ENCODE data around the gene AKR1D1.

AKR1D1 gene

GRCh38 chr7:138151731-138152577 lies 75.7 kb downstream of the AKR1D1 start:
- Histone ChIP-seq H4K12ac (ENCODE audit: low read depth, low read length) (no peak overlapping the region), H3K23ac (ENCODE audit: low read length) (no peak overlapping the region), H3K9me3 (ENCODE audit: insufficient read depth, low read depth, low read length) (no peaks in the 10 kb centered on the region), H3K9ac (ENCODE audit: low read length) (no peak overlapping the region), H3K27me3 (ENCODE audit: insufficient read depth, low read length) (no peaks in the 10 kb centered on the region), H2BK5ac (ENCODE audit: low read depth, low read length, poor library complexity) (no peak overlapping the region), H3K14ac (ENCODE audit: low read length) (no peak overlapping the region), H3K4me3 (ENCODE audit: low read depth, low read length) (no peak overlapping the region), H3K27ac (ENCODE audit: low read depth, low read length) (no peak overlapping the region), H2BK120ac (ENCODE audit: insufficient read depth, low read length, poor library complexity) (peak overlapping the region; percentile 66), H3K79me2 (ENCODE audit: control insufficient read depth, insufficient read depth, low read length, poor library complexity) (no peaks in the 10 kb centered on the region), H3K36me3 (ENCODE audit: control insufficient read depth in 1 of 2, insufficient read depth in 2 of 2, low read length in 2 of 2) (no peaks in the 10 kb centered on the region), H2AFZ (ENCODE audit: insufficient read depth, low read length, poor library complexity) (no peak overlapping the region), H3K4me2 (ENCODE audit: low read length) (no peak overlapping the region), H4K8ac (ENCODE audit: low read depth, low read length) (peak overlapping the region; percentile 28), H2AK5ac (ENCODE audit: low read length) (no peak overlapping the region), H4K91ac (ENCODE audit: low read depth, low read length) (peak overlapping the region; percentile 73), H2BK12ac (ENCODE audit: low read length) (peak overlapping the region; percentile 92), H3K4ac (ENCODE audit: low read depth, low read length) (no peak overlapping the region), H3K4me1 (ENCODE audit: control insufficient read depth in 1 of 2, insufficient read depth in 2 of 2, low read length in 2 of 2) (peaks cover 0 to 5% of the 10 kb centered on the region in 2 experiments), H3K79me1 (ENCODE audit: low read length) (peaks cover 6% of the 10 kb centered on the region), H3K18ac (ENCODE audit: low read length) (no peak overlapping the region)
- WGBS (ENCODE audit: extremely low coverage, insufficient coverage, insufficient read length): no CpG with 5 or more reads among the region's 4 CpGs
- no peak for DNase-seq

- no peak overlapping the region for H4K8ac ChIP-seq (ENCODE audit: low read depth, low read length)
- no peak for DNase-seq
- peak overlapping the region; percentile 45 for H3K27ac ChIP-seq (ENCODE audit: low read depth, low read length)
- H3K79me1 ChIP-seq (ENCODE audit: low read length): peaks cover 6% of the 10 kb centered on the region
- H3K4ac ChIP-seq (ENCODE audit: low read depth, low read length): no peak overlapping the region
- no peaks in the 10 kb centered on the region for H3K79me2 ChIP-seq (ENCODE audit: control insufficient read depth, insufficient read depth, low read length, poor library complexity)
- no peak overlapping the region for H3K4me3 ChIP-seq (ENCODE audit: low read depth, low read length)
- H3K4me2 ChIP-seq (ENCODE audit: low read length): no peak overlapping the region
- H2AK5ac ChIP-seq (ENCODE audit: low read length): no peak overlapping the region
- no peak overlapping the region for H3K14ac ChIP-seq (ENCODE audit: low read length)
- no peak overlapping the region for H3K18ac ChIP-seq (ENCODE audit: low read length)
- H4K12ac ChIP-seq (ENCODE audit: low read depth, low read length): no peak overlapping the region
- no peak overlapping the region for H2BK12ac ChIP-seq (ENCODE audit: low read length)
- no peak overlapping the region for H4K91ac ChIP-seq (ENCODE audit: low read depth, low read length)
- H3K9me3 ChIP-seq (ENCODE audit: insufficient read depth, low read depth, low read length): no peaks in the 10 kb centered on the region
- no peak overlapping the region for H2AFZ ChIP-seq (ENCODE audit: insufficient read depth, low read length, poor library complexity)
- peaks cover 0 to 5% of the 10 kb centered on the region in 2 experiments for H3K4me1 ChIP-seq (ENCODE audit: control insufficient read depth in 1 of 2, insufficient read depth in 2 of 2, low read length in 2 of 2)
- no CpG with 5 or more reads among the region's 3 CpGs for WGBS (ENCODE audit: extremely low coverage, insufficient coverage, insufficient read length)
- H2BK5ac ChIP-seq (ENCODE audit: low read depth, low read length, poor library complexity): no peak overlapping the region
- no peak overlapping the region for H2BK120ac ChIP-seq (ENCODE audit: insufficient read depth, low read length, poor library complexity)
- no peaks in the 10 kb centered on the region for H3K27me3 ChIP-seq (ENCODE audit: insufficient read depth, low read length)
- no peaks in the 10 kb centered on the region for H3K36me3 ChIP-seq (ENCODE audit: control insufficient read depth in 1 of 2, insufficient read depth in 2 of 2, low read length in 2 of 2)
- no peak overlapping the region for H3K9ac ChIP-seq (ENCODE audit: low read length)
- no peak overlapping the region for H3K23ac ChIP-seq (ENCODE audit: low read length)
These were observed 78.4 kb downstream of the AKR1D1 start for GRCh38 chr7:138154661-138155060.

DNA sequence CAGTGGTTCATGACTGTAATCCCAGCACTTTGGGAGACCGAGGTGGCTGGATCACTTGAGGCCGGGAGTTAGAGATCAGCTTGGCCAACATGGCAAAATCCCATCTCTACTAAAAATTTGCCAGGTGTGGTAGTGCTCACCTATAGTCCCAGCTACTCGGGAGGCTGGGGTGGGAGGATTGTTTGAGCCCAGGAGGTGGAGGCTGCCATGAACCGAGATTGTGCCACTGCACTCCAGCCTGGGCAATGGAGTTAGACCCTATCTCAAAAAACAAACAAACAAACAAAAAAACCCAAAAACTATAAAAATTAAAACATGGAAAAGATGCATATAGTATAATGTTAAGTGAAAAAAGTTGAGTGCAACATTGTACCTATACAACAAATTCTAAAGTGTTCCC lies 81.4 kb downstream of the AKR1D1 start:
- no peak overlapping the region for H3K9ac ChIP-seq (ENCODE audit: low read length)
- no peak overlapping the region for H3K23ac ChIP-seq (ENCODE audit: low read length)
- no peak overlapping the region for H3K4me3 ChIP-seq (ENCODE audit: low read depth, low read length)
- H3K14ac ChIP-seq (ENCODE audit: low read length): no peak overlapping the region
- no peak overlapping the region for H2AK5ac ChIP-seq (ENCODE audit: low read length)
- H2BK5ac ChIP-seq (ENCODE audit: low read depth, low read length, poor library complexity): no peak overlapping the region
- H2AFZ ChIP-seq (ENCODE audit: insufficient read depth, low read length, poor library complexity): no peak overlapping the region
- no peak overlapping the region for H4K8ac ChIP-seq (ENCODE audit: low read depth, low read length)
- H3K79me2 ChIP-seq (ENCODE audit: control insufficient read depth, insufficient read depth, low read length, poor library complexity): no peaks in the 10 kb centered on the region
- no peak overlapping the region for H3K27ac ChIP-seq (ENCODE audit: low read depth, low read length)
- H3K27me3 ChIP-seq (ENCODE audit: insufficient read depth, low read length): no peaks in the 10 kb centered on the region
- DNase-seq: no peak
- H4K91ac ChIP-seq (ENCODE audit: low read depth, low read length): no peak overlapping the region
- peaks cover 0 to 6% of the 10 kb centered on the region in 2 experiments for H3K4me1 ChIP-seq (ENCODE audit: control insufficient read depth in 1 of 2, insufficient read depth in 2 of 2, low read length in 2 of 2)
- no peaks in the 10 kb centered on the region for H3K36me3 ChIP-seq (ENCODE audit: control insufficient read depth in 1 of 2, insufficient read depth in 2 of 2, low read length in 2 of 2)
- no peak overlapping the region for H3K18ac ChIP-seq (ENCODE audit: low read length)
- H2BK120ac ChIP-seq (ENCODE audit: insufficient read depth, low read length, poor library complexity): no peak overlapping the region
- H3K4me2 ChIP-seq (ENCODE audit: low read length): no peak overlapping the region
- H2BK12ac ChIP-seq (ENCODE audit: low read length): no peak overlapping the region
- no peak overlapping the region for H4K12ac ChIP-seq (ENCODE audit: low read depth, low read length)
- H3K9me3 ChIP-seq (ENCODE audit: insufficient read depth, low read depth, low read length): no peaks in the 10 kb centered on the region
- peaks cover 9% of the 10 kb centered on the region for H3K79me1 ChIP-seq (ENCODE audit: low read length)
- no peak overlapping the region for H3K4ac ChIP-seq (ENCODE audit: low read depth, low read length)
- WGBS (ENCODE audit: extremely low coverage, insufficient coverage, insufficient read length): no CpG with 5 or more reads among the region's 4 CpGs

GRCh38 chr7:138158739-138159528 lies 82.7 kb downstream of the AKR1D1 start:
- Histone ChIP-seq H4K8ac (ENCODE audit: low read depth, low read length) (no peak overlapping the region), H2BK12ac (ENCODE audit: low read length) (peak overlapping the region; percentile 83), H3K4me2 (ENCODE audit: low read length) (no peak overlapping the region), H2AFZ (ENCODE audit: insufficient read depth, low read length, poor library complexity) (no peak overlapping the region), H2AK5ac (ENCODE audit: low read length) (no peak overlapping the region), H2BK120ac (ENCODE audit: insufficient read depth, low read length, poor library complexity) (no peak overlapping the region), H2BK5ac (ENCODE audit: low read depth, low read length, poor library complexity) (no peak overlapping the region), H3K4me1 (ENCODE audit: control insufficient read depth in 1 of 2, insufficient read depth in 2 of 2, low read length in 2 of 2) (peaks cover 0 to 6% of the 10 kb centered on the region in 2 experiments), H3K27me3 (ENCODE audit: insufficient read depth, low read length) (no peaks in the 10 kb centered on the region), H4K12ac (ENCODE audit: low read depth, low read length) (no peak overlapping the region), H3K4ac (ENCODE audit: low read depth, low read length) (no peak overlapping the region), H3K4me3 (ENCODE audit: low read depth, low read length) (no peak overlapping the region), H3K9me3 (ENCODE audit: insufficient read depth, low read depth, low read length) (no peaks in the 10 kb centered on the region), H3K36me3 (ENCODE audit: control insufficient read depth in 1 of 2, insufficient read depth in 2 of 2, low read length in 2 of 2) (peaks cover 2% of the 10 kb centered on the region in 2 experiments), H3K9ac (ENCODE audit: low read length) (no peak overlapping the region), H3K23ac (ENCODE audit: low read length) (no peak overlapping the region), H3K27ac (ENCODE audit: low read depth, low read length) (no peak overlapping the region), H3K79me2 (ENCODE audit: control insufficient read depth, insufficient read depth, low read length, poor library complexity) (no peaks in the 10 kb centered on the region), H3K79me1 (ENCODE audit: low read length) (peaks cover 14% of the 10 kb centered on the region), H4K91ac (ENCODE audit: low read depth, low read length) (peak overlapping the region; percentile 73), H3K18ac (ENCODE audit: low read length) (no peak overlapping the region), H3K14ac (ENCODE audit: low read length) (no peak overlapping the region)
- DNase-seq: no peak
- WGBS (ENCODE audit: extremely low coverage, insufficient coverage, insufficient read length): no CpG with 5 or more reads among the region's 6 CpGs
